Measurements from ENCODE around the gene COX5A. TPM values are rescaled to one million over a fixed set of nuclear protein-coding genes. Genes with fewer than 3 reads are reported as not detected.
A peak's percentile ranks its signal among the peaks of the same experiment; 100 is the strongest.
"Not testable (repeated sequence)": the region's sequence is repeated elsewhere in the genome, so short reads cannot be mapped to it uniquely, and the experiment has no call there.

COX5A gene
- total RNA-seq, 2 experiments from 2014 or later = 40.7 to 44.2 TPM

DNA sequence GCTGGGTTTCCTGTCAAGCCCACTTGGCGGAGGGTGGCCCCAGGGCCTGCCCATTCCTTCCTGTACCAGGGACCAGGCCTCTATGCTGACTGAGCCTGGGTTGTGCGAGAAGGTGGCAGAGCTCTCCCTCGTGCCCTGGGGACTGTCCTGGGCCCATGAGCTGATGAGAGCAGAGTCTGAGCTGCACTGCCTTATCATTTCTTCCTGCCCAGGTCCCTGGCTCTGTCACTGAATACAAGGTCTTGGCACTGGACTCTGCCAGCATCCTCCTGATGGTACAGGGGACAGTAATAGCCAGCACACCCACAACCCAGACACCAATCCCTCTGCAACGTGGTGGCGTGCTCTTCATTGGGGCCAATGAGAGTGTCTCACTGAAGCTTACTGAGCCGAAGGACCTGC, 40.6 kb downstream of the COX5A start:
- Histone ChIP-seq H3K9me3 (ENCODE audit: control insufficient read depth in 1 of 2, insufficient read depth in 1 of 2, low read length in 2 of 2) (no peaks in the 10 kb centered on the region), H3K4me1 (ENCODE audit: insufficient read depth, low read length) (peaks cover 54% of the 10 kb centered on the region), H3K27ac (ENCODE audit: low read depth in 1 of 2, low read length in 2 of 2) (no peak overlapping the region), H3K27me3 (ENCODE audit: control insufficient read depth in 1 of 2, insufficient read depth in 2 of 2, low read length in 2 of 2) (no peaks in the 10 kb centered on the region), H3K36me3 (ENCODE audit: insufficient read depth, low read length) (peaks cover 65% of the 10 kb centered on the region), H3K4me3 (ENCODE audit: low read length) (no peak overlapping the region)
- CTCF ChIA-PET = no interaction called here
- Mint-ChIP-seq H3K27ac (peak overlapping the region; percentile 27), H3K4me3 (no peak overlapping the region), H3K27me3 (no peaks in the 10 kb centered on the region), H3K36me3 (ENCODE audit: low read depth) (peaks cover 54% of the 10 kb centered on the region), H3K4me1 (ENCODE audit: low read depth) (peaks cover 33% of the 10 kb centered on the region), H3K9me3 (no peaks in the 10 kb centered on the region)
- ATAC-seq (ENCODE audit: poor library complexity) (no peak), DNase-seq (no peak)
- POLR2A ChIA-PET = interaction anchor here (0.9 to 1.9 kb wide), 2 partner anchors 9 to 54 kb away, joined by 3 to 10 read pairs; partner anchors contain the start of genes FAM219B and ULK3
- TF ChIP-seq, protein P1, sequence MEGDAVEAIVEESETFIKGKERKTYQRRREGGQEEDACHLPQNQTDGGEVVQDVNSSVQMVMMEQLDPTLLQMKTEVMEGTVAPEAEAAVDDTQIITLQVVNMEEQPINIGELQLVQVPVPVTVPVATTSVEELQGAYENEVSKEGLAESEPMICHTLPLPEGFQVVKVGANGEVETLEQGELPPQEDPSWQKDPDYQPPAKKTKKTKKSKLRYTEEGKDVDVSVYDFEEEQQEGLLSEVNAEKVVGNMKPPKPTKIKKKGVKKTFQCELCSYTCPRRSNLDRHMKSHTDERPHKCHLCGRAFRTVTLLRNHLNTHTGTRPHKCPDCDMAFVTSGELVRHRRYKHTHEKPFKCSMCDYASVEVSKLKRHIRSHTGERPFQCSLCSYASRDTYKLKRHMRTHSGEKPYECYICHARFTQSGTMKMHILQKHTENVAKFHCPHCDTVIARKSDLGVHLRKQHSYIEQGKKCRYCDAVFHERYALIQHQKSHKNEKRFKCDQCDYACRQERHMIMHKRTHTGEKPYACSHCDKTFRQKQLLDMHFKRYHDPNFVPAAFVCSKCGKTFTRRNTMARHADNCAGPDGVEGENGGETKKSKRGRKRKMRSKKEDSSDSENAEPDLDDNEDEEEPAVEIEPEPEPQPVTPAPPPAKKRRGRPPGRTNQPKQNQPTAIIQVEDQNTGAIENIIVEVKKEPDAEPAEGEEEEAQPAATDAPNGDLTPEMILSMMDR (IDR thresholded peaks at IDR 0.05) = no peak
- intact Hi-C loops (cut with DNase I, micrococcal nuclease) = no loop called here

DNA sequence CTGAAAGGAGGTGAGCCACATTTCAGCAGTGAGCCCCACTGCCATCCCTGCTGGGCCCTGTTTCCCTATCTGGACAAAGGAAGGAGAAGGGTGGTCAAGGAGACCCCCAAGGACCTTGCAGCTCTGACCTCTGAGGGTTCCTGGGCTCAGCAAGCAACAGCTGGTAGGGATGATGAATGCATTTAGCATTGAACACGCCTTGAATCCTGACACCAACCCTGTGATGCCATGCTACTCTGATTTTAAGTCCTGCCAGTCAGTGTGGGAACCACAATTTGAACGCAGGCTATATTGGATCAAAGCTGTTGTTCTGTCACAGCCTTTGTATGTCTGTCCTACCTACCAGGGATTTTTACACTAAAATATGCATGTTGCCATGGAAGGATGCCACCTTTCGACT, 41.6 kb downstream of the COX5A start:
- Histone ChIP-seq H3K4me3 (ENCODE audit: low read length) (no peak overlapping the region), H3K27ac (ENCODE audit: low read depth in 1 of 2, low read length in 2 of 2) (peak overlapping the region in 1 of 2 donors; percentile 30), H3K9me3 (ENCODE audit: control insufficient read depth in 1 of 2, insufficient read depth in 1 of 2, low read length in 2 of 2) (no peaks in the 10 kb centered on the region), H3K27me3 (ENCODE audit: control insufficient read depth in 1 of 2, insufficient read depth in 2 of 2, low read length in 2 of 2) (no peaks in the 10 kb centered on the region), H3K36me3 (ENCODE audit: insufficient read depth, low read length) (peaks cover 64% of the 10 kb centered on the region), H3K4me1 (ENCODE audit: insufficient read depth, low read length) (peaks cover 47% of the 10 kb centered on the region)
- DNase-seq = no peak
- no peak overlapping the region for H3K4me3 Mint-ChIP-seq
- ChIA-PET POLR2A (interaction anchor here (1.0 to 1.1 kb wide), 2 partner anchors 12 to 558 kb away, joined by 3 to 4 read pairs; no protein-coding TSS in a partner anchor), CTCF (no interaction called here)
- TF ChIP-seq, protein P1 (IDR thresholded peaks at IDR 0.05) = no peak
- H3K27ac Mint-ChIP-seq = peak overlapping the region; percentile 70
- peaks cover 53% of the 10 kb centered on the region for H3K36me3 Mint-ChIP-seq (ENCODE audit: low read depth)
- intact Hi-C loops (cut with DNase I, micrococcal nuclease) = no loop called here
- H3K4me1 Mint-ChIP-seq (ENCODE audit: low read depth) = peaks cover 25% of the 10 kb centered on the region
- H3K27me3 Mint-ChIP-seq = no peaks in the 10 kb centered on the region
- ATAC-seq (ENCODE audit: poor library complexity) = no peak
- H3K9me3 Mint-ChIP-seq = no peaks in the 10 kb centered on the region

DNA sequence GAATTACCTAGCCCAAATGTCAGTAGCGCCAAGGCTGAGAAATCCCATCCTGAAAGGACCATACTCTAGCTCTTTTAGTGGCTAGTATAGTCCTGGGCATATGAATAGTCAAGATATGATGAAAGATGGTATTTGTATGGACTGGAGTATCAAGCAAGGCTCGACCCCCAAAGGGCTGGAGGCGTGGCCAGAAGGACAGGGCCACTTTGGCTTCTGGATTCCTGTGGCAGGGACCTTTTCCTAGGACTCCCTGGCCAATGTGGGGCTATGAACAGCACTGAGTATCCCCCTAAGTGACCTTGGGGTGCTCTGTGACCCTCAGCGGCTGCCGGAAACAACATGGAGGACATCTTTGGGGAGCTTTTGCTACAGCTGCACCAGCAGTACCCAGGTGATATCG, 42.0 kb downstream of the COX5A start:
- ChIA-PET CTCF (no interaction called here), POLR2A (interaction anchor here (0.6 to 1.1 kb wide), 3 partner anchors 11 to 558 kb away, joined by 3 to 4 read pairs (median 3); partner anchors contain the start of gene FAM219B)
- H3K4me3 Mint-ChIP-seq = no peak overlapping the region
- H3K27ac Mint-ChIP-seq = peak overlapping the region; percentile 70
- Histone ChIP-seq H3K36me3 (ENCODE audit: insufficient read depth, low read length) (peaks cover 59% of the 10 kb centered on the region), H3K27me3 (ENCODE audit: control insufficient read depth in 1 of 2, insufficient read depth in 2 of 2, low read length in 2 of 2) (no peaks in the 10 kb centered on the region), H3K9me3 (ENCODE audit: control insufficient read depth in 1 of 2, insufficient read depth in 1 of 2, low read length in 2 of 2) (no peaks in the 10 kb centered on the region), H3K27ac (ENCODE audit: low read depth in 1 of 2, low read length in 2 of 2) (peak overlapping the region in 1 of 2 donors; percentile 30), H3K4me1 (ENCODE audit: insufficient read depth, low read length) (peaks cover 47% of the 10 kb centered on the region), H3K4me3 (ENCODE audit: low read length) (no peak overlapping the region)
- peaks cover 28% of the 10 kb centered on the region for H3K4me1 Mint-ChIP-seq (ENCODE audit: low read depth)
- no peaks in the 10 kb centered on the region for H3K27me3 Mint-ChIP-seq
- H3K36me3 Mint-ChIP-seq (ENCODE audit: low read depth) = peaks cover 50% of the 10 kb centered on the region
- ATAC-seq (ENCODE audit: poor library complexity) (no peak), DNase-seq (no peak)
- H3K9me3 Mint-ChIP-seq = no peaks in the 10 kb centered on the region
- TF ChIP-seq, protein P1 (IDR thresholded peaks at IDR 0.05) = no peak
- intact Hi-C loops (cut with DNase I, micrococcal nuclease) = no loop called here

DNA sequence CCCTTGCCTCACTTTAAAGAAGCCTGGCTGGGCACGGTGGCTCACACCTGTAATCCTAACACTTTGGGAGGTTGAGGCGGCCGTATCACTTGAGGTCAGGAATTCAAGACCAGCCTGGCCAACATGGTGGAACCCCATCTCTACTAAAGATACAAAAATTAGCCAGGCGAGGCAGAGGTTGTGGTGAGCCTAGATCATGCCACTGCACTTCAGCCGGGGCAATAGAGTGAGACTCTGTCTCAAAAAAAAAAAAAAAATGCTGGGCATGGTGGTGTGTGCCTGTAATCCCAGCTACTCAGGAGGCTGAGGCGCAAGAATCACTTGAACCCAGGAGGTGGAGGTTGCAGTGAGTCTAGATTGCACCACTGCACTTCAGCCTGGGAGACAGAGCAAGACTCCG, 43.5 kb downstream of the COX5A start:
- Histone ChIP-seq H3K36me3 (ENCODE audit: insufficient read depth, low read length) (peaks cover 48% of the 10 kb centered on the region), H3K27ac (ENCODE audit: low read depth in 1 of 2, low read length in 2 of 2) (peak overlapping the region; percentile 5 to 52), H3K4me1 (ENCODE audit: insufficient read depth, low read length) (peaks cover 61% of the 10 kb centered on the region)
- H3K4me1 Mint-ChIP-seq (ENCODE audit: low read depth) = peaks cover 38% of the 10 kb centered on the region
- not testable (repeated sequence) for H3K27me3 Mint-ChIP-seq; H3K27me3 ChIP-seq (ENCODE audit: control insufficient read depth in 1 of 2, insufficient read depth in 2 of 2, low read length in 2 of 2); H3K9me3 Mint-ChIP-seq; DNase-seq; H3K27ac Mint-ChIP-seq; H3K4me3 ChIP-seq (ENCODE audit: low read length); H3K9me3 ChIP-seq (ENCODE audit: control insufficient read depth in 1 of 2, insufficient read depth in 1 of 2, low read length in 2 of 2); H3K4me3 Mint-ChIP-seq; ATAC-seq (ENCODE audit: poor library complexity)
- ChIA-PET CTCF (interaction anchor here (0.6 to 1.3 kb wide), 3 partner anchors 12 to 123 kb away, joined by 3 to 4 read pairs (median 3); partner anchors contain the start of gene FAM219B), POLR2A (interaction anchor here (1.1 to 2.6 kb wide), 5 partner anchors 12 to 114 kb away, joined by 4 to 21 read pairs (median 6); partner anchors contain the start of gene FAM219B)
- peaks cover 46% of the 10 kb centered on the region for H3K36me3 Mint-ChIP-seq (ENCODE audit: low read depth)
- intact Hi-C loops (cut with DNase I, micrococcal nuclease) = loop anchor here (5.0 kb wide), 2 partner anchors 43 to 52 kb away; partner anchors contain the start of genes COX5A (in 1 of the 2) and ULK3 (in 1 of the 2)
